Fibroblast of the conjunctiva (primary cell): ENCODE data around the gene SLC2A13.
"Not testable (repeated sequence)": the region's sequence is repeated elsewhere in the genome, so short reads cannot be mapped to it uniquely, and the experiment has no call there.

ENCODE experiments used
- DNase-seq: peaks from one replicate; pipeline ENCODE4 v3.0.0-alpha.2; 2010; ENCODE audit warnings: low read depth

The SLC2A13 gene

GRCh38 chr12:39807043-39807442, 298.8 kb downstream of the SLC2A13 start:
- DNase-seq = no peak

GRCh38 chr12:39805651-39806050, 300.2 kb downstream of the SLC2A13 start:
- no peak for DNase-seq

- DNase-seq = no peak
Observed at GRCh38 chr12:39804898-39805297, 301.0 kb downstream of the SLC2A13 start.

- DNase-seq = no peak
Observed at GRCh38 chr12:39804479-39804878, 301.4 kb downstream of the SLC2A13 start.

GRCh38 chr12:39803151-39803550, 302.7 kb downstream of the SLC2A13 start:
- DNase-seq = no peak

GRCh38 chr12:39798977-39799376, 306.9 kb downstream of the SLC2A13 start:
- no peak for DNase-seq

GRCh38 chr12:39798429-39798828, 307.5 kb downstream of the SLC2A13 start:
- DNase-seq = no peak

- DNase-seq = no peak
Observed at GRCh38 chr12:39795481-39795880, 310.4 kb downstream of the SLC2A13 start.

GRCh38 chr12:39792938-39793337, 312.9 kb downstream of the SLC2A13 start:
- no peak for DNase-seq

GRCh38 chr12:39788239-39788638, 317.6 kb downstream of the SLC2A13 start:
- no peak for DNase-seq

- not testable (repeated sequence) for DNase-seq
Observed at GRCh38 chr12:39785814-39786213, 320.1 kb downstream of the SLC2A13 start.

- no peak for DNase-seq
Observed at GRCh38 chr12:39782026-39782545, 323.8 kb downstream of the SLC2A13 start.

- no peak for DNase-seq
Observed at GRCh38 chr12:39780913-39781446, 324.9 kb downstream of the SLC2A13 start.

GRCh38 chr12:39780411-39780912, 325.4 kb downstream of the SLC2A13 start:
- no peak for DNase-seq

- DNase-seq = no peak
Observed at GRCh38 chr12:39779768-39780340, 326.0 kb downstream of the SLC2A13 start.

GRCh38 chr12:39777465-39777864, 328.4 kb downstream of the SLC2A13 start:
- no peak for DNase-seq

GRCh38 chr12:39773266-39773665, 332.6 kb downstream of the SLC2A13 start:
- DNase-seq = no peak

- no peak for DNase-seq
Observed at GRCh38 chr12:39772821-39773259, 333.0 kb downstream of the SLC2A13 start.

GRCh38 chr12:39771456-39771855, 334.4 kb downstream of the SLC2A13 start:
- no peak for DNase-seq

- peak; percentile 42 for DNase-seq
Observed at GRCh38 chr12:39764944-39765560, 340.8 kb downstream of the SLC2A13 start.

GRCh38 chr12:39763890-39764169, 342.1 kb downstream of the SLC2A13 start:
- no peak for DNase-seq

- no peak for DNase-seq
Observed at GRCh38 chr12:39763071-39763889, 342.6 kb downstream of the SLC2A13 start.

- DNase-seq = no peak
Observed at GRCh38 chr12:39755478-39755877, 350.4 kb downstream of the SLC2A13 start.
